ENCODE results near the gene MCC.

DNA sequence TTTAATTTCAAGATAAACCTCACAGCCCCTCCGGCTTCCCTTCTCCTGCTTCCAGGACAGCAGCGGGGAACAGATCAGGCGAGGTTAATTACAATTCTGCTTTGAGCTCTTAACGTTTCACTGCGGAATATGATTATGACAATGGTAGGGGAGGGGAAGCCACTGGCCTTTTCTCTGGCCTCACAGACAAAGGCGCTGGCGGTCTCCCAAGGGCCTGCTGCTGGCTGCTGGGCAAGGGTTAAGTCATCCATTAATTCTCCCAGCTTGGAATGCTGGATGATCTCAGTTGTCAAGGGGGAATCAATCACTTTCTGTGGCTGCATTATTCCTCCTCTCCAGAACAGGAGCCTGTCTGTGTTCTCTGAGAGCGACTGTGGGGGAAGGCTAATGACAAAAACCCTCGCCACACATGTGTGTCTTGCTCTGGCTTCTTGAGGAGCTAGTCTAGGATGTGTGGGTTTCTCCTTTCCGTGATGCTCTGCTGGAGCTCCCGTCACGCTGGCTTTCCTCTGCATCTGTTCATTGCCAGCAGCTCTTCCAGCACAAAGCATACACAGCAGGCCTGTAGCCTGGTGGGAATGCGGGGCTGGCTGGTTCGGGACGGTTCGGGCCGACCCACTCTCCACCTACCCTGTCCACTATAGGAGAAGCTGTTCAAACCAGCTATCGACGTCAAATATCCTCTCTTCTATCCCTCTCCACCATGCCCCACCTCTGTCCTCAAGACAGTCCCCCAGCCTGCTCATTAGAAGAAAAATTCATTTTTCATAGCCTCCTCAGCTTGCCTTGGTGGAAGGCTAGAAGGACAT is 428.8 kb downstream of the MCC start:
- TF ChIP-seq POLR2A (IDR thresholded peaks at IDR 0.05; ENCODE audit: low read length): no peak
- no peak for TF ChIP-seq GATA1 (IDR thresholded peaks at IDR 0.05; ENCODE audit: low read depth, low read length)

Data from erythroblast (primary cell).